KOPT-K1 (cell line): ENCODE results near the gene TREML1.
"Not testable (repeated sequence)": the region's sequence is repeated elsewhere in the genome, so short reads cannot be mapped to it uniquely, and the experiment has no call there.

Source experiments
- H3K27ac ChIP-seq: fragments of 200-600 bp; sonication (generic); 2 replicates; pipeline ENCODE4 v1.5.1; 2016; ENCODE audit warnings: antibody characterized with exemption, mild to moderate bottlenecking, low read depth, low read length; ENCODE audit not compliant: poor library complexity, severe bottlenecking
- H3K36me3 ChIP-seq: fragments of 200-600 bp; sonication (generic); 2 replicates; pipeline ENCODE4 v1.5.1; 2017; ENCODE audit warnings: antibody characterized with exemption, mild to moderate bottlenecking, low read length, moderate library complexity; ENCODE audit not compliant: insufficient read depth
- H3K9me3 ChIP-seq: fragments of 200-600 bp; sonication (generic); 2 replicates; pipeline ENCODE4 v1.5.1; 2017; ENCODE audit warnings: antibody characterized with exemption, low read length, mild to moderate bottlenecking; ENCODE audit not compliant: insufficient read depth, poor library complexity, severe bottlenecking

TREML1 gene

GRCh38 chr6:41153992-41154625 is at the start of gene TREML1:
TSS of gene TREML1 (minus strand) at chr6:41154347. CDS start at chr6:41154288, 59 bp downstream.
- H3K36me3 ChIP-seq: no peaks in the 10 kb centered on the region
- no peaks in the 10 kb centered on the region for H3K9me3 ChIP-seq
- peak within 1 kb of the TSS; percentile 1 for H3K27ac ChIP-seq

GRCh38 chr6:41201764-41202173 is 47.6 kb upstream of the TREML1 start:
- peaks cover 15% of the 10 kb centered on the region; the same call in 1 of the 2 replicates for H3K36me3 ChIP-seq
- no peaks in the 10 kb centered on the region for H3K9me3 ChIP-seq
- H3K27ac ChIP-seq: peak overlapping the region; percentile 91

- H3K27ac ChIP-seq: peak within 1 kb of the TSS; percentile 91
These were observed 47.0 kb upstream of the TREML1 start, which contains the start of gene TREML2 for GRCh38 chr6:41200901-41201763. TSS of gene TREML2 (minus strand) at chr6:41201149. CDS start at chr6:41201008, 141 bp downstream.

GRCh38 chr6:41200296-41200900 is 46.3 kb upstream of the TREML1 start:
- Histone ChIP-seq H3K27ac (peak overlapping the region; percentile 91), H3K9me3 (no peaks in the 10 kb centered on the region), H3K36me3 (peaks cover 24% of the 10 kb centered on the region)

More at GRCh38 chr6:41200901-41201763, 47.0 kb upstream of the TREML1 start, which contains the start of gene TREML2:
- Histone ChIP-seq H3K9me3 (no peaks in the 10 kb centered on the region), H3K36me3 (peaks cover 21% of the 10 kb centered on the region; the same call in 1 of the 2 replicates)

GRCh38 chr6:41199552-41200246 is 45.6 kb upstream of the TREML1 start:
- peaks cover 31% of the 10 kb centered on the region for H3K36me3 ChIP-seq
- no peaks in the 10 kb centered on the region for H3K9me3 ChIP-seq
- H3K27ac ChIP-seq: peak overlapping the region; percentile 91

- Histone ChIP-seq H3K9me3 (no peaks in the 10 kb centered on the region), H3K27ac (no peak overlapping the region), H3K36me3 (peaks cover 47% of the 10 kb centered on the region)
These were observed 43.1 kb upstream of the TREML1 start for GRCh38 chr6:41197234-41197633.

- peaks cover 15% of the 10 kb centered on the region for H3K9me3 ChIP-seq
- H3K27ac ChIP-seq: no peak overlapping the region
- peaks cover 64% of the 10 kb centered on the region for H3K36me3 ChIP-seq
These were observed 40.2 kb upstream of the TREML1 start for GRCh38 chr6:41194386-41194785.

GRCh38 chr6:41193884-41194283 is 39.7 kb upstream of the TREML1 start:
- Histone ChIP-seq H3K36me3 (peaks cover 64% of the 10 kb centered on the region), H3K9me3 (peaks cover 18% of the 10 kb centered on the region), H3K27ac (no peak overlapping the region)

GRCh38 chr6:41193171-41193734 is 39.1 kb upstream of the TREML1 start:
- Histone ChIP-seq H3K9me3 (peaks cover 18% of the 10 kb centered on the region), H3K27ac (no peak overlapping the region), H3K36me3 (peaks cover 63% of the 10 kb centered on the region)

GRCh38 chr6:41191569-41191968 is 37.4 kb upstream of the TREML1 start:
- H3K9me3 ChIP-seq: peaks cover 18% of the 10 kb centered on the region
- H3K27ac ChIP-seq: no peak overlapping the region
- H3K36me3 ChIP-seq: peaks cover 47% of the 10 kb centered on the region

- peaks cover 18% of the 10 kb centered on the region for H3K9me3 ChIP-seq
- no peak overlapping the region for H3K27ac ChIP-seq
- peaks cover 41% of the 10 kb centered on the region for H3K36me3 ChIP-seq
These were observed 36.6 kb upstream of the TREML1 start for GRCh38 chr6:41190791-41191190.

GRCh38 chr6:41189967-41190366 is 35.8 kb upstream of the TREML1 start:
- peaks cover 18% of the 10 kb centered on the region for H3K9me3 ChIP-seq
- no peak overlapping the region for H3K27ac ChIP-seq
- H3K36me3 ChIP-seq: peaks cover 36% of the 10 kb centered on the region

GRCh38 chr6:41189046-41189445 is 34.9 kb upstream of the TREML1 start:
- peaks cover 27% of the 10 kb centered on the region for H3K36me3 ChIP-seq
- H3K9me3 ChIP-seq: peaks cover 18% of the 10 kb centered on the region
- H3K27ac ChIP-seq: not testable (repeated sequence)
